Transverse colon (tissue), 4 donors: ENCODE results near the gene DEFB113.

Experiments used
- CTCF ChIP-seq, 5 experiments: fragments of 200-600 bp in 3 of 5; fragments of 450-650 bp in 2 of 5; sonication (generic) in 3 of 5; IDR thresholded peaks; 1 replicate in 2 of 5; 2 replicates in 3 of 5; pipeline ENCODE4 v1.5.1; 2016 to 2017; ENCODE audit warnings: antibody characterized with exemption in 5 of 5, inconsistent platforms in 3 of 5, mild to moderate bottlenecking in 2 of 5, moderate library complexity in 1 of 5
- POLR2A ChIP-seq: fragments of 450-650 bp; IDR thresholded peaks from one replicate; pipeline ENCODE4 v1.6.1; 2016; ENCODE audit warnings: antibody characterized with exemption, mild to moderate bottlenecking, moderate library complexity
- POLR2AphosphoS5 ChIP-seq, 3 donors: sonication (generic); formaldehyde crosslinking; IDR thresholded peaks; one replicate each; pipeline ENCODE4 v1.6.1; 2016; ENCODE audit warnings: antibody characterized with exemption in 3 of 3

- TF ChIP-seq POLR2A (no peak), CTCF (IDR thresholded peaks at IDR 0.05) (no peak), POLR2AphosphoS5 (IDR thresholded peaks at IDR 0.05) (no peak)
These were observed 31.6 kb downstream of the DEFB113 start for GRCh38 chr6:49937811-49938210.
